HG03457 (cell line): Measurements from ENCODE around the gene TRMT2A.

Source experiments
- ATAC-seq: cut with Tn5 transposase; IDR thresholded peaks from one replicate; pipeline ENCODE4 v1.9.1; 2021; ENCODE audit warnings: moderate number of reproducible peaks; ENCODE audit not compliant: unreplicated experiment

TRMT2A gene

DNA sequence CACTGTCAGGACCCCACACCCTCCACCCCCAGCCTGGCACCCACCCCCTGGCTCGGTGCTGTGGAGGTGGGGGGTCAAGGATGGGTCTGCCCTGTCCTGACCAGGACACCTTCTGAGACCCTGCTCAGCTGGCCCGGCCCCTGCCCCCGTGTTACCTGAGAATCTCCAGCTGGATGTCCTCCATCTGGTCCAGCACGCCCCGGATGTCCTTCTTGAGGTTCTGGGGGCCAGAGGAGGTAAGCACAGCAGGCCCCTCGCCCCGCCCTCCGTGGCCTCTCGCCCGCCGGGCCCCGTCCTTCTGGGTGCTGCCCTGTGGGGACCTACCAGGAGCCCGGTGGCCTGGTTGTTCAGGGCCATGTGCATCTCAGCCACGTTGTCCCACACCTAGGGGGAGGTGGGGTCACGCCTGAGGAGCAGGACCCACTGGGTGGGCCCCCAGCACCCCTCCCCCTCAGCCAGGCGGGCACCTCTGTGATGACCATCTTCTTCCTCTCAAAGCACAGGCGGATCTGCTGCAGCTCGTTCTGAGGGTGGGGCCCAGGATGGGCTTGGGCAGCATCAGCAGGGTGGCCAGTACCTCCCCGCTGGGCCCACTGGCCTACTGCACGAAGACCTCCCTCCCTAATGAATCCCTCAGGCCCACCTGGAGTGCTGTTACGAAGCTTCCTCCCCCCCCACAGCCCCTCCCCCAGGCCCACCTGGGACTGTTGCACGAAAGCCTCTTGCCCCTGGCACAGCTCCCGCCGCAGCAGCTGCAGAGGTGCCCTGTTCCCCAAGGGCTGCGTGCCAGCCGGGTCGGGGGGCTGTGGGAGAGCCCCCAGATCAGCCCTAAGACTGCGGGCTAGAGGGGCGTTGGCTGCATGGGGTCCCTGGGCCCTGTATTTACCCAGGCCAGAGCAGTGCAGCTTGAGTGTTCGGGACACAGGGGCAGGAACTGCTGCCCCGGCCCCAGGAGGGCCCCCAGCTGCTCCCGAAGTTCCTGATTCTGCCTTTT, 32.5 kb upstream of the TRMT2A start:
- ATAC-seq: no peak

DNA sequence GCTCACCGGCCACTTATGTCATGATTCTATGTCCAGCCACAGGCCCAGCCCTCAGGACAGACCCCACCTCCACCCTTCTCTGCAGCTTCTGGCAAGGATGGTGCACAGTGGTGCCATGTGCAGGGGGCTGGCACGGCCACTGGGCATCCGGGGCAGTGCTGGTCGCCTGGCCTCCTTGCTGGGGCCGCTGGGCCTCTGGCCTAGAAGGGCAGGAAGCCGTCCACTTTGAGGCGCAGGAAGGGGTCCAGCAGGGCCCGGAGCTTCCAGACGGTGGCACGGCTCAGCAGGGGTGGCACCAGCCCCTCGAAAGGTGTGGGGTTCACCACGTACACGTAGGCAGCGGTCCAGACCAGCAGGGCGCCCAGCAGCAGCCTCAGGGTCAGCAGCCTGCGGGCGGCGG, 31.4 kb upstream of the TRMT2A start:
- no peak for ATAC-seq

DNA sequence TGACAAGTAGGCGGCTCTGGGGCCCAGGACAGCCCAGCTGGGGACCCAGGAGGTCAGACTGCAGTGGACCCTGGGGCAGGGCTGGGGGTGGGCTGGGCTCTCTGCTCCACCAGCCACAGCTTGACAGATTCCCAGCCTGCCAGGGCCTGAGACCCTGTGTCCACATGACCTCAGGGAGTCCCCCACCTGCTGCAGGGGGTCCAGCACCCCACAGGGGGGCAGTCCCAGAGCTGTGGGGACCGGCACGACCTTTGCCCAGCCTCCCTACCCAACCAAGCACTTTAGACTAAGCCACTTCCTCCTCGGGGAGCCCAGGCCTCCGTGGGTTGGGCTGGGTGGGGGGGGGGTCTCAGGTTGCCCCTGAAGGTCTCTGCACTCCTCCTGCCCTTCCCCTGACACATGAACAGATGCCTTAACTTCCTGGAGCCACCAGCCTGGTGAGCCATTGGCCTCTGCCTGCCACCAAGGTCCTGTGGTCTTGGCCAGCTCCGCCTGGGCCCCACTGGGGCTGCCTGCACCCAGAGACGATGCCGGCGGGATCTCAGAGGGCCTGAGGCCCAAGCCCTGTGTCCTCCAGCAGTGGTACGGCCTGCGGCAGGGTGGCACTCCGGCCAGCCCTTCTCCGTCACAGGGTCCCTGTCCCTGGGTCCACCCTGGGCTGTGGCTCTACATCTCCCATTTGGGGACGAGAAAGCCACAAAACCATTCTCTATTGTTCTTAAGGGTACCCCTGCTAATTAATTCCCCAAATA, 30.4 kb upstream of the TRMT2A start:
- ATAC-seq: no peak

DNA sequence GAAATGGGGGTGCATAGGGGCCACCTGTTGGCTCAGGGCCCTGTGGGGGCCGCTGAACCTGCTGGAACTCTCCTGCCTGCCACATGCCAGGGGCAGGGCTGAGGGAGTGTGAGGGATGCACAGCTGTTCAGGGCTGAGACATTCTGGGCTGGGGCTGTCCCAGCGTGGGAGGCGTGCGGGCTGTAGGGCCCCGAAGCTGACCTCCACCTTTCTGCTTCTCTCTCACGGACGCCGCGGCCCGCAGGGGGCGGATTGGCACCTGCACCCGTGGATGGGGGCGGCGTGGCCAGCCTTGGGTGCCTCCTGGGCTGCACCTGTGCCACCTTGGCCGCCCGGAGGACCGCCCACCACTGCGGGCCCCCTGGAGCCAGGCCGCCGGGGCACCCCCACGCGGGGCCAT, 29.8 kb upstream of the TRMT2A start:
- ATAC-seq: no peak

DNA sequence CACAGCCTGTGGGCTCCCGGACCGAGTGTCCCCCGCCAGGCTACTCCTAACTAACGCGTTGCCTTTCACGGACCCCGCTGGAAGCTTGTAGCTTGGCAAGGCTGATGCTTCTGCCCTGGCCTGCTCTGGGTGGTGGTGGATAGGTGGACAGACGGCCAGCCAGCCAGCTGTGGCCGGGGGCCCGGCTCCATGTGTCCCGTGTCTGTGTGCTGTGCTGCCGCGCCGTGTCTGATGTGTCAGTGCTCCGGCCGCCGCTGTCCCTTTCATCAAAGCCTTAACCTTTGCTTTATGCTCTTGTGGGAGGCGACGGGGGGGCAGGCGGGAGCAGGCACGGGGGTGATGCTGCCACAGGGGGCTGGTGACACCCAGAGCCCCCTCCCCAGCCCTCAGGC, 28.8 kb upstream of the TRMT2A start:
- no peak for ATAC-seq

DNA sequence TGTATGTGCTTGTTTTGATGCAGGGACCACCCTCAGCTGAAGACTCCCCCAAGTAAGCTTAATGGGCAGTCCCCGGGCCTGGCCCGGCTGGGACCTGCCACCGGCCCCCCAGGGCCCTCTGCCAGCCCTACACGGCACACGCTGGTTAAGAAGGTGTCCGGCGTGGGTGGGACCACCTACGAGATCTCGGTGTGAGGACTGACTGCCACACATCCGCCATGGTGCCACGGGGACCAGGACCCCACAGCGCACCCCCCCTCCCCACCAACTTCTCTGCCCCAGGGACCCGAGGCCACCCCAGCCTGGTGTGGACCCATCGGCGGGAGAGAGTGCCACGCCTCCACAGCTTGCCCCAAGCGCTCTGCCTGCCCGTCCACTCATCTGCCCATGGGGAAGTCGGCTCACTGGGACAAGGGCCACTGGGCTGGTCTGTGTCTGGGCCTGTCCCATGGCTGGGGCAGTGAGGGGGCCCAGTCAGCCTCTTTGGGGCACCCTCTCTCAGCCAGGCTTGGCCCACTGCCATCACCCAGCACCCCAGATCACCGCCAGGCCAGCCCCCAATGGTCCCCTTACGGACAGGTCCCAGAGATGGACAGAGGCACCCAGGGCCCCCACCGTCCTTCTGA, 28.3 kb upstream of the TRMT2A start:
- no peak for ATAC-seq

DNA sequence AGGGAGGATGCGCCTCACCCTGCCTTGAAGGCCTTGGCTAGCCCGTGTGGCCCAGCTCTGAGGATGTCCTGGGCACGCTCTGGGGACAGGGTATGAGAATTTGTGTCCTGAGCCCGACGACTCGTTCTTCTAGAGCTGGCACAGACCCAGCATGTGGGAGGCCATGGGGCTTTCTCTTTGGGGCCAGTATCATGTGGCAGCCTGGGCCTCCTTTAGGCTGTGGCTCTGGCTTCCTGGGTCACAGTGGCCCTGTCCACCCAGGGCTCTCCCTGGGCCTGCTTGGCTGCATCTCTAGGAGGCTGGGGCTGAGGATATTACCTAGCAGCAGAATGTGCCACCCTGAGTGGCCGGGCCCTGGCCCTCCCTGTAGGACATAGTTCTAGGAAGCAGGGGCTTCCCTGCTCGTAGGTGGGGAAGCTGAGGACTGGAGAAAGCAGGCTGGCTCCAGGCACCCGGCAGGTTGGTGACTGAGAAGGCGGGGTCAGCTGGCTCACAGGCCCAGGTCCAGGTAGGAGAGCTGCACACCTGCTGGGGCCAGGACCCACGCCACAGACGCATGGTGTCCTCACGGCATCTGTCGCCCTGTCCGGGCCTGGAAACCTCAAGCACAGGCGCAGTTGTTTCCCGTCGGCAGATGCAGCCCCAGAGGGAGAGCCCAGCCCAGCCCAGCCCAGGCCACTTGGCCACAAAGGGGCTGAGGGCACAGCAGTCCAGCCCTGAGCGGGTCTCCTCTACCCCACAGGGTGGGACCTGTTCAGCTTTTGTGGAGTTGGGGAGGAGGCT, 27.0 kb upstream of the TRMT2A start:
- no peak for ATAC-seq

DNA sequence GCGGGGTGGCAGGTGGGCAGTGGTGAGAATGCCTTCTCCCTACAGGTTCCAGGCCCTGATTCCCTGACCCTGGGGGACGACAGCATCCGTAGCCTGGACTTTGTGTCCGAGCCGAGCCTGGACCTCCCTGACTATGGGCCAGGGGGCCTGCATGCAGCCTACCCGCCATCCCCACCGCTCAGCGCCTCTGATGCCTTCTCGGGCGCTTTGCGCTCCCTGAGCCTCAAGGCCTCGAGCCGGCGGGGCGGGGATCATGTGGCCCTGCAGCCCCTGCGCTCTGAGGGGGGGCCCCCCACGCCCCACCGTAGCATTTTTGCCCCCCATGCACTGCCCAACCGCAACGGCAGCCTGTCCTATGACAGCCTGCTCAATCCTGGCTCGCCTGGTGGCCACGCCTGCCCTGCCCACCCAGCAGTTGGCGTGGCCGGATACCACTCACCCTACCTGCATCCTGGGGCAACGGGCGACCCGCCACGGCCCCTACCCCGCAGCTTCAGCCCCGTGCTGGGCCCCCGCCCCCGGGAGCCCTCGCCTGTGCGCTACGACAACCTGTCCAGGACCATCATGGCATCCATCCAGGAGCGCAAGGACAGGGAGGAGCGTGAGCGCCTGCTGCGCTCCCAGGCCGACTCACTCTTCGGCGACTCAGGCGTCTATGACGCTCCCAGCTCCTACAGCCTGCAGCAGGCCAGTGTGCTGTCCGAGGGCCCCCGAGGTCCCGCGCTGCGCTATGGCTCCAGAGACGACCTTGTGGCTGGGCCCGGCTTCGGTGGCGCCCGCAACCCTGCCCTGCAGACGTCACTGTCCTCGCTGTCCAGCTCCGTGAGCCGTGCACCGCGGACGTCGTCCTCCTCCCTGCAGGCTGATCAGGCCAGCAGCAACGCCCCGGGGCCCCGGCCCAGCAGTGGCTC, 25.9 kb upstream of the TRMT2A start:
- no peak for ATAC-seq

DNA sequence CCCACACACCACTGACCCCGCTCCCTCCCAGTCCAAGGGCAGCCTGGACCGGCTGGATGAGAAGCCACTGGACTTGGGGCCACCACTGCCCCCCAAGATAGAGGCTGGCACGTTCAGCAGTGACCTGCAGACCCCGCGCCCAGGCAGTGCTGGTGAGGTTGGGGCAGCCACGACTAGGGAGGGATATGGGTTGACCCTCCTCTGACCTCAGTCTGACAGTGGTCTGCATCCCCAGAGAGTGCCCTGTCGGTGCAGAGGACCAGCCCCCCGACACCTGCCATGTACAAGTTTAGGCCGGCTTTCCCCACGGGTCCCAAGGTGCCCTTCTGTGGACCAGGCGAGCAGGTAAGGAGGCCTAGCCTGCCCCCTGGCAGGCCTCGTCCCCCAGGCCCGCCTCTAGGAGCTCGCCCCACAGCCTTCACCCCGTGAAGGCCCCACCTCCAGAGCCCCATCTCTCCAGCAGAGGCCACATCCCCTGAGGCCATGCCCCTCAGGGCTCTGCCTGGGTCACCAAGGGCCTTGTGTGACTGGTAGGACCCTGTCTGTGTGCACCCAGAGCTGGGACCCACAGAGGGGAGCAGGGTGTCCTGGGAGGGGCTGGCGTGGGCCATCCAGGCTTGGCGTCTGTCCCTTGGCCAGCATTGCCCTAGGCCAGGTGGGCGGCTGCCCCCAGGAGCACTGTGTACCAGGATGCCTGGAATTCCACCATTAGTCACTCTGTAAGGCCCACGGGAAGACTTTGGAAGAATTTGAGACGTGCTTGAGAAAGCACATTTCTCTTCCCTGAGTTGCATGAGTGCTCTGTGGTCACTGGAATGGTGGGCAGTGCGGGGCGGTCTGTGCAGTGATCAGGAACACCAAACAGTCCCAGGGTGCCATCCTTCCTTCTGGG, 24.4 kb upstream of the TRMT2A start:
- ATAC-seq: no peak

DNA sequence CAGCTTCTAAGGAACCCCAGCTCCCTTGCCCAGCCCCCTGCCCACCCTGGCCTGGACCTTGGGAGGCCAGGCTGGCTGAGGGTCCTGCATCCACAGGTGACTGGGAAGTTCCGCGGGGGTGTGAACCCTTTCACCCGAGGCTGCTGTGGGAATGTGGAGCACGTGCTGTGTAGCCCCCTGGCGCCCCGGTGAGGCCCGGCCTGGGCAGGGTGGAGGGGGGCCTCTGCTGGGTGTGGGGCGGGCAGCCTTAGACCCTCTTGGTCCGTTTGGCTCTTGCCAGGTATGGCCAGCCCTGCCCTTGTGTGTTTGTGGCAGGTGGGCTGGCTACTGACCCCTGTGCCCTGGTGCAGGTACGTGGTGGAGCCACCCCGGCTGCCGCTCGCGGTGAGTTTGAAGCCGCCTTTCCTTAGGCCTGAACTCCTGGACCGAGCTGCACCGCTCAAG, 23.5 kb upstream of the TRMT2A start:
- no peak for ATAC-seq

DNA sequence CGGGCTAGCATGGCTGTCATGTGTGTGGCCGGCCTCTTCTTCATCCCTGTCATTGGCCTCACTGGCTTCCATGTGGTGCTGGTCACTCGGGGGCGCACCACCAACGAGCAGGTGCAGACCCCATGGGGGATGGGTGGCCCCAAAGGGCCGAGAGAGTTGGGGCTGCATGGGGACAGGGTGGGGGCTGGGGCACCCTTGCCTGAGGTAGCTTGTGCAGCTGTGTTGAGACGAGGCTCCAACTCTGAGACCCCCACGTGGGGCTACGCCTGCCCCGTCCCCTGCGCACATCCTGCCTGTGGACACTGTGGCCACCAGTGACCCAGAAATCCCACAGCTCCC, 23.1 kb upstream of the TRMT2A start:
- no peak for ATAC-seq

DNA sequence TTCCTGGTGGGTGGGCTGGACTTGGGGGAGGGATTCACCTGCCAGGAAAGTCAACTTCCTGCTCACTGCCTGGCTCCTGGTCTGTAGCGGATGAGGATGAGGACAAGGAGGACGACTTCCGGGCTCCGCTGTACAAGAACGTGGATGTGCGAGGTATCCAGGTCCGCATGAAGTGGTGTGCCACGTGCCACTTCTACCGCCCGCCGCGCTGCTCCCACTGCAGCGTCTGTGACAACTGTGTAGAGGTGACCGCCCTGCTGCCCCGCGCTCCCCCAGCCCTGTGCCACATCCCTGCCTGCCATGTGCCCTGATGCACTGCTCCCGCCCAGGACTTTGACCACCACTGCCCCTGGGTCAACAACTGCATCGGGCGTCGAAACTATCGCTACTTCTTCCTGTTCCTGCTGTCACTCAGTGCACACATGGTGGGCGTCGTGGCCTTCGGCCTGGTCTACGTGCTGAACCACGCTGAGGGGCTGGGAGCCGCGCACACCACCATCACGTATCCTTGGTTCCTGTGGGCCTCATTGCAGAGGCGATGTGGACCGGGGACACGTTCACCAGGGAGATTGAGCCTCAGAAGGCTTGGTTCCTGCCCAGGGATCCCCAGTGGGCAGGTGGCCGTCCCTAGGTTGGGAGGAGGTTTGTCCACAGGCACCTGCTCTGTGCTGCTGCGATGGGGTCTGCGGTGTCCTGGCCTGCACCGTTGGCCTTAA, 22.5 kb upstream of the TRMT2A start:
- no peak for ATAC-seq

DNA sequence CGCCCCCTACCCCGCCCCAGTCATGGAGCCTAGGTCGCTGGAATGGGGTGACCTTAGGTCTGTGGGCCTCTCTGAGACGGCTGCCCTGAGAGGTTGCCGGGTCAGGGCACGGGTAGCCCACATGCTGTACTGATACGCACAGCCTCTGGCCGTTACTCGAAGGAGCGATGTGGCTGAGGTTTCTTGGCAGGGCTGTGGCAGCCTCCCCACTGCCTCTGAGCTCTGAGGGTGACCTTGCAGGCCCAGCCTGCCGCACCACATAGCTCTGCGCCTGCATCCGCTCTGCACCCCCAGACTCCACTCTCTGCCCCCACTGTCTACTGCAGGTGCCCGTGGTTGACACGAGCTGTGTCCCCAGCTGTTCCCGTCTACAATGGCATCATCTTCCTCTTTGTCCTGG, 21.8 kb upstream of the TRMT2A start:
- ATAC-seq: no peak

DNA sequence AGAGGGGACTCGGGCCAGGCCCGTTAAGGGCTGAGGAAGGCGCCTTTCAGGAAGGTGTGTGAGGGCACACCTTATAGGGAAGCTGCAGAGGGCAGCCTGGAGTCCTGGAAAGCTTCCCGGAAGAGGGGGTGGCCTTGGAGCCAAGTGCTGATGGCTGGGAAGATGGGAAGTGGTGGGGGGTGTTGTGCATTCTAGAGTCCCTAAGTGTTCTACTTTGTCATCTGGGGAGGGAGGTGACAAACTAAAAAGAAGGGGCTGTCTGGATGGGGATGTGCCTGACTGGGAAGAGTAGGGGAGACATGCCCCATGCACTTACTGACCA, 21.4 kb upstream of the TRMT2A start:
- ATAC-seq: no peak

DNA sequence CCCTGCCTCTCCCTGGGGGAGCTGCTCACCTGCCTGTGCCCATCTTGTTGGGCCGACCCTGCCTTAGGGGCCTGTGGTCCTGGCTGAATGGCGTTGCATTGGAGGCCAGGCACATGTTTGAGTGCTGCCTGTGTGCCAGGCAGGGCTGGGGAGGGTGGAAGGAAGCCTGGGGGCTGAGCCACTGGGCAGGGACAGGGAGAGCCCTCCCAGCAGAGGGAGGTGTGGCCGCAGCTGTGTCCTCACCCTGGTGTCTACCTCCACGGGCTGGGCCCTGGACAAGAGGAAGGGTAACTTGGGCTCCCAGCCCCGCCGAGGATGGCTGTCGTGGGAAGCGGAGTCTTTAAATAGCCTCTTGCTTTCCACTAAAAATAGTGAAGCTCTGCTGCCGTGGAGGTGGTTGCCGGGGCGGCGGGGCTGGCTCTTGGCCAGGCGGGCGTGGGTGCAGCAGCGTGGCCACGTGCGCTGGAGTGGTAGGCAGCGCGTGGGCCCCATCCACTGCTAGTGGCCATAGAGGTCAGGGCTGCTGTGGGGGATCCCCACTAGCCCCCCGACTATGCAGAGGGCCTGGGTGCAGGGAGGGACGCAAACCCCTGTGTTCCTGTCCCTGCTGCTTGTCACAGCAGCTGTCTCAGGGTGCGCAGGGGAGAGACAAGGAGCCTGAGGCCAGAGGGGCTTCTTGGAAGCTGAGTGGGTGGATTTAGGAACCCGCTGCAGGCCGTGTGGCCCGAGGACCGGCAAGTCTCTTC, 20.8 kb upstream of the TRMT2A start:
- no peak for ATAC-seq

DNA sequence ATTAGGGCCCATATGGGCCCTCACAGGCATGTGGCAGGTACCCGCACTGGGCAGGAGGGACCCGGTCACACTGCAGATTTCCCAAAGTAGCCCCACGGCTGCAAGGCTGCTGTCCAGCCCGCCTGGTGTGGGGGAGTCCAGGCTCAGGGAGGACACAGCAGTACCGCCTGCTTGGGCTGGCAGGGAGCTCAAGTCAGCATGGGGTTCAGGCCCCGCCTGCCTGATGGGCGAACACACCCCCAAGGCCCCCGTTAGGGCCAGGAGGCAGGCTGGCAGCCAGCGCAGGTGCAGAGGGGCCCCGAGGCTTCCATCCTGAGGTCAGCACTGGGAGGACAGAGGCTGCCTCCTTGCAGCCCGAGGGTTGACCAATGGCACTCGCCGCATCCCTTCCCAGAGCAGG, 20.1 kb upstream of the TRMT2A start:
- ATAC-seq: no peak

DNA sequence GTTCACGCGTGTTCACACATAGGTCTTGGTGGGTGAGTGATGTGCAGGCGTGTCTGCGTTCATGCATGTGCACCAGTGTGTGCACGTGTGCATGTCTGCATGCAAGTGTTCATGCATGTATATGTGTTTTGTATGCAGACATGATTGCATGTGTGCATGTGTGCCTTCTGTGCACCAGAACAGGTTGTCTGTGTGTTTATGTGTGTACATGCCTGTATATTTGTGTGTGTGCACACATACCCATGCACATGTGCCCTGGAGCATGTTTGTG, 19.5 kb upstream of the TRMT2A start:
- ATAC-seq: no peak
